Trophoblast cell (in vitro differentiated cells and primary cell): ENCODE results near the gene ZC3H7B.

ENCODE experiments used
- DNase-seq, 2 donors: peaks; one replicate each; pipeline ENCODE4 v3.0.0-alpha.2; 2016
- H2AFZ ChIP-seq: 2 replicates; pipeline ENCODE4 v1.6.1; 2013; ENCODE audit warnings: low read length, moderate library complexity, mild to moderate bottlenecking; ENCODE audit not compliant: insufficient read depth, poor library complexity
- H2AK5ac ChIP-seq: 2 replicates; pipeline ENCODE4 v1.6.1; 2013; ENCODE audit warnings: mild to moderate bottlenecking, low read length
- H2BK120ac ChIP-seq: 2 replicates; pipeline ENCODE4 v1.6.1; 2013; ENCODE audit warnings: low read length, mild to moderate bottlenecking, moderate library complexity; ENCODE audit not compliant: insufficient read depth, poor library complexity
- H2BK12ac ChIP-seq: 2 replicates; pipeline ENCODE4 v1.6.1; 2013; ENCODE audit warnings: mild to moderate bottlenecking, low read length, moderate library complexity
- H2BK5ac ChIP-seq: 2 replicates; pipeline ENCODE4 v1.6.1; 2013; ENCODE audit warnings: low read length, low read depth, moderate library complexity, mild to moderate bottlenecking; ENCODE audit not compliant: poor library complexity
- H3K14ac ChIP-seq: 2 replicates; pipeline ENCODE4 v1.6.1; 2013; ENCODE audit warnings: mild to moderate bottlenecking, low read length
- H3K18ac ChIP-seq: 2 replicates; pipeline ENCODE4 v1.6.1; 2013; ENCODE audit warnings: mild to moderate bottlenecking, low read length
- H3K23ac ChIP-seq: 2 replicates; pipeline ENCODE4 v1.6.1; 2013; ENCODE audit warnings: low read length
- H3K27ac ChIP-seq: 2 replicates; pipeline ENCODE4 v1.5.1; 2013; ENCODE audit warnings: low read depth, mild to moderate bottlenecking, inconsistent platforms, low read length, moderate library complexity
- H3K27me3 ChIP-seq: 2 replicates; pipeline ENCODE4 v1.6.1; 2013; ENCODE audit warnings: inconsistent platforms, mild to moderate bottlenecking, low read length, moderate library complexity; ENCODE audit not compliant: insufficient read depth
- H3K36me3 ChIP-seq, 2 experiments: 1 replicate in 1 of 2; 2 replicates in 1 of 2; pipeline ENCODE4 v1.6.1; 2013; ENCODE audit warnings: low read length in 2 of 2, mild to moderate bottlenecking in 2 of 2, moderate library complexity in 1 of 2; ENCODE audit not compliant: insufficient read depth in 2 of 2, control insufficient read depth in 1 of 2
- H3K4ac ChIP-seq: 2 replicates; pipeline ENCODE4 v1.6.1; 2013; ENCODE audit warnings: low read depth, mild to moderate bottlenecking, low read length, moderate library complexity
- H3K4me1 ChIP-seq, 2 experiments: 1 replicate in 1 of 2; 2 replicates in 1 of 2; pipeline ENCODE4 v1.6.1; 2013; ENCODE audit warnings: low read length in 2 of 2, mild to moderate bottlenecking in 2 of 2, moderate library complexity in 1 of 2; ENCODE audit not compliant: insufficient read depth in 2 of 2, control insufficient read depth in 1 of 2
- H3K4me2 ChIP-seq: 2 replicates; pipeline ENCODE4 v1.6.1; 2013; ENCODE audit warnings: inconsistent platforms, mild to moderate bottlenecking, low read length, moderate library complexity
- H3K4me3 ChIP-seq: 2 replicates; pipeline ENCODE4 v1.5.1; 2013; ENCODE audit warnings: mild to moderate bottlenecking, low read depth, low read length, inconsistent platforms
- H3K79me1 ChIP-seq: one replicate; pipeline ENCODE4 v1.6.1; 2013; ENCODE audit warnings: low read length
- H3K79me2 ChIP-seq: 2 replicates; pipeline ENCODE4 v1.6.1; 2013; ENCODE audit warnings: low read length, mild to moderate bottlenecking; ENCODE audit not compliant: control insufficient read depth, insufficient read depth, poor library complexity
- H3K9ac ChIP-seq: 2 replicates; pipeline ENCODE4 v1.6.1; 2013; ENCODE audit warnings: mild to moderate bottlenecking, low read length
- H3K9me3 ChIP-seq: 2 replicates; pipeline ENCODE4 v1.6.1; 2013; ENCODE audit warnings: low read depth, mild to moderate bottlenecking, control low read depth, inconsistent platforms, low read length; ENCODE audit not compliant: insufficient read depth
- H4K12ac ChIP-seq: 2 replicates; pipeline ENCODE4 v1.6.1; 2013; ENCODE audit warnings: low read depth, mild to moderate bottlenecking, low read length, moderate library complexity
- H4K8ac ChIP-seq: 2 replicates; pipeline ENCODE4 v1.6.1; 2013; ENCODE audit warnings: low read depth, mild to moderate bottlenecking, low read length, moderate library complexity
- H4K91ac ChIP-seq: one replicate; pipeline ENCODE4 v1.6.1; 2013; ENCODE audit warnings: low read depth, mild to moderate bottlenecking, low read length, moderate library complexity
- WGBS: extraction: QIAGEN DNeasy Blood & Tissue Kit; methylation state at CpG from one replicate; pipeline ENCODE4 v1.1.7; 2013; ENCODE audit warnings: missing lambda C conversion rate; ENCODE audit not compliant: insufficient read length, insufficient coverage; ENCODE audit errors: extremely low coverage; 5-methylcytosine and 5-hydroxymethylcytosine counted together

Gene ZC3H7B

DNA sequence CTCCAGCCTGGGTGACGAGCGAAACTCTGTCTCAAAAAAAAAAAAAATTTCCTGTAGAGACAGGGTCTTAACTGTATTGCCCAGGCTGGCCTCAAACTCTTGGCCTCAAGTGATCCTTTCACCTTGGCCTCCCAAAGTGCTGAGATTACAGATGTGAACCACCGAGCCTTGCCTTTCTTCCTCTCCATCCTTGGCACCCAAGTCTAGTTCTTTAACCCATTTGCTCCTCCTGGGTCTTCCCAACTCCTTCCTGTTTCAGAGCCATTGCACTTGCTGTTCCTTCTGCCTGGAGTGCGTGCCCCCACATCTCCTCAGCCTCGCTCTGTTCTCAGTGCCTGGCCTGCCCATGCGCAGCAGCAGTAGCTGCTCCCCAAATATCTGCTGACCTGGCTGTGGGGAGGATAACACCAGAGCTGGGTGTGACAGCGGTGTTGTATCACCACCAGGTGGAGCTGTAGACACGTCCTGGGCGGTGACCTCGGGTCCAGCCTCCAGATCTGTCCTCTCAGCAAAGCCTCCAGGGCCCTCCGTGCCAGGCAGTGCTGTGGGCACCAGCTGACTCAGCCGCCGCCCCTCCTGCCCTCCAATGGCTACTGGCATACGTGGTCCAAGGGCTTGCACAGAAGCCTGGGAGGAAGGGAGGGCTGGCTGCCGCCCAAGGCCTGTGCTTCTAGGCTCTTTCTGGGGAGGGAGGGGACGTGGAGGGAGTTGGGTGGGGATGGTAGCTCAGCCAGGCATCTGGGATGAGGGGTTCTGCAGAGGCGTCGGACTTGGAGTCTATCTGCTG lies 102.4 kb downstream of the ZC3H7B start:
- peak; percentile 71 to 85 for DNase-seq
- no peak overlapping the region for H3K9ac ChIP-seq
- H2BK12ac ChIP-seq, result no peak overlapping the region
- no peak overlapping the region for H3K14ac ChIP-seq
- H3K4ac ChIP-seq, result no peak overlapping the region
- peak overlapping the region; percentile 80 for H2AFZ ChIP-seq
- H3K79me1 ChIP-seq, result no peaks in the 10 kb centered on the region
- no peak overlapping the region for H2AK5ac ChIP-seq
- H3K18ac ChIP-seq, result no peak overlapping the region
- H3K23ac ChIP-seq, result no peak overlapping the region
- H2BK5ac ChIP-seq, result no peak overlapping the region
- no peak overlapping the region for H4K12ac ChIP-seq
- H2BK120ac ChIP-seq, result no peak overlapping the region
- H4K91ac ChIP-seq, result no peak overlapping the region
- no peak overlapping the region for H3K4me3 ChIP-seq
- H3K4me2 ChIP-seq, result no peak overlapping the region
- H3K27ac ChIP-seq, result no peak overlapping the region
- no peaks in the 10 kb centered on the region for H3K4me1 ChIP-seq
- no peaks in the 10 kb centered on the region for H3K27me3 ChIP-seq
- no peak overlapping the region for H4K8ac ChIP-seq
- no peaks in the 10 kb centered on the region for H3K36me3 ChIP-seq
- WGBS, result no CpG with 5 or more reads among the region's 18 CpGs
- no peaks in the 10 kb centered on the region for H3K79me2 ChIP-seq
- peaks cover 5% of the 10 kb centered on the region for H3K9me3 ChIP-seq

DNA sequence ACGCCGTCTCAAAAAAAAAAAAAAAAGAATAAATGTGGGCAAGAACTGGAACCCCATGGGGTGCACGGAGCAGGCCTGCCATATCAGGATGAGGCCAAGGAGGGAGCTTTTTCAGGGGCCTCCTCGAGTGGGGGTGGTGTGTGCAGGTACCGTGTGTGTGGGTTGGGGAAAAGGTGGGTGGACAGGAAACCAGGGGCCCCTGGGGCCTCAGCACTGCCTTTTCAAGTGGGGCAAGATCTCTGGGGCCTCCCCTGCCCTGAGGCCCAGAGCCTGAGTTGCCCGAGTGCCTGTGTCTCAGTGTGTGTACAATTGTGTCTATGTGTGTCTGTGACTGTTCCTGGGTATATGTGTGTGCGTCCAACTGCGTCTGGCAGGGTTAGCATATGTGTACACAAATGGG lies 104.3 kb downstream of the ZC3H7B start:
- Histone ChIP-seq H3K27ac (no peak overlapping the region), H3K79me1 (no peaks in the 10 kb centered on the region), H3K4me1 (no peaks in the 10 kb centered on the region), H3K18ac (no peak overlapping the region), H4K12ac (no peak overlapping the region), H3K9me3 (peaks cover 5% of the 10 kb centered on the region), H2BK5ac (no peak overlapping the region), H3K9ac (no peak overlapping the region), H3K14ac (no peak overlapping the region), H3K36me3 (no peaks in the 10 kb centered on the region), H2BK12ac (no peak overlapping the region), H4K91ac (no peak overlapping the region), H3K23ac (no peak overlapping the region), H4K8ac (no peak overlapping the region), H3K4ac (no peak overlapping the region), H2AK5ac (no peak overlapping the region), H3K4me3 (no peak overlapping the region), H3K27me3 (no peaks in the 10 kb centered on the region), H2BK120ac (no peak overlapping the region), H3K4me2 (no peak overlapping the region), H3K79me2 (no peaks in the 10 kb centered on the region), H2AFZ (no peak overlapping the region)
- no CpG with 5 or more reads among the region's 8 CpGs for WGBS
- no peak for DNase-seq

DNA sequence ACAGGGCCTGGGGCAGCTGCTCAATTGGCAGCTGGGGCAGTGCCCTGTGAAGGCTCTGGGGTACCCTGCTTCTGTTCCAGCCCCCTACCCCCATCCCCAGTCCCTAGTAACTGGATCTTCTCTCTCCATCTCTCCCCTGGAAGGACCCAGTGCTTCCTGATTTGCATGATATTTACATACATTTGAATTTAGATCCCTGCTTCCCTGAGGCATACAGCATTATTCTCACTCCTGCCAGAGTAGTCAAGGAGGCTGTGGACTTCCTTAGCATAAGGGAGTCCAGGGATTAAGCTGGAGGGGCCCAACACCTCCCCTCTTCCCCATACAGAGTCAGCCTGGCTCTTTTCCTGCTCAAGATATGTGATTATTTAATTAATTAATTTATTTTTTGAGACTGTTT lies 105.1 kb downstream of the ZC3H7B start:
- Histone ChIP-seq H3K27ac (no peak overlapping the region), H3K4me1 (no peaks in the 10 kb centered on the region), H4K8ac (no peak overlapping the region), H3K18ac (no peak overlapping the region), H2BK12ac (no peak overlapping the region), H2AFZ (no peak overlapping the region), H2BK120ac (no peak overlapping the region), H3K23ac (no peak overlapping the region), H4K91ac (no peak overlapping the region), H3K36me3 (no peaks in the 10 kb centered on the region), H4K12ac (no peak overlapping the region), H3K79me2 (no peaks in the 10 kb centered on the region), H3K14ac (no peak overlapping the region), H3K4ac (no peak overlapping the region), H3K9me3 (peaks cover 3% of the 10 kb centered on the region), H3K9ac (no peak overlapping the region), H2AK5ac (no peak overlapping the region), H2BK5ac (no peak overlapping the region), H3K79me1 (no peaks in the 10 kb centered on the region), H3K4me3 (no peak overlapping the region), H3K27me3 (no peaks in the 10 kb centered on the region), H3K4me2 (no peak overlapping the region)
- no peak for DNase-seq

DNA sequence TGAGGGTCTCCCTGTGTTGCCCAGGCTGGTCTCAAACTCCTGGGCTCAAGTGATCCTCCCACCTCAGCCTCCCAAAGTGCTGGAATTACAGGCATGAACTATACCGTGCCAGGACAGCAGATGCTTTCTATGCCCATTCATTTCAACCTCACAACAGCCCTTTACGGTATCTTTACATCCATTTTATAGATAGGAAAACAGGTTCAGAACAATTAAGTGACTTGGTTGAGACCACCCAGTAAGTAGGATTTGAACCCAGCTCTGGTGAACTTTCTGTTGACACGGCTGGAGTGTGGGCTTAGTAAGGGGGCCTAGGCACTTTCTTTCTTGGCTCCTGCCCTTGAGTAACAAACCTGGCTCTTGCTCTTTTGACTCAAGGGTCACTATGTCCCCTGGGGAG lies 106.1 kb downstream of the ZC3H7B start:
- no peaks in the 10 kb centered on the region for H3K36me3 ChIP-seq
- H3K27ac ChIP-seq, result no peak overlapping the region
- WGBS, result no CpG with 5 or more reads among the region's 3 CpGs
- no peak overlapping the region for H4K8ac ChIP-seq
- H2BK5ac ChIP-seq, result no peak overlapping the region
- no peak overlapping the region for H3K14ac ChIP-seq
- H3K18ac ChIP-seq, result no peak overlapping the region
- H3K4me2 ChIP-seq, result no peak overlapping the region
- no peaks in the 10 kb centered on the region for H3K79me1 ChIP-seq
- H2AK5ac ChIP-seq, result no peak overlapping the region
- H3K4me3 ChIP-seq, result no peak overlapping the region
- no peak overlapping the region for H3K23ac ChIP-seq
- H4K91ac ChIP-seq, result no peak overlapping the region
- no peak overlapping the region for H2AFZ ChIP-seq
- no peak overlapping the region for H4K12ac ChIP-seq
- no peak overlapping the region for H2BK120ac ChIP-seq
- DNase-seq, result no peak
- H3K9ac ChIP-seq, result no peak overlapping the region
- no peaks in the 10 kb centered on the region for H3K27me3 ChIP-seq
- no peak overlapping the region for H3K4ac ChIP-seq
- peaks cover 0 to under 1% of the 10 kb centered on the region in 2 experiments for H3K4me1 ChIP-seq
- H3K79me2 ChIP-seq, result no peaks in the 10 kb centered on the region
- H2BK12ac ChIP-seq, result no peak overlapping the region
- no peaks in the 10 kb centered on the region for H3K9me3 ChIP-seq
